SU-DHL-6 (cell line): Measurements from ENCODE around the gene MFNG.

Source experiments
- H2AFZ ChIP-seq: fragments of 200-600 bp; sonication (generic); 2 replicates; pipeline ENCODE4 v1.6.1; 2014; ENCODE audit warnings: low read depth, mild to moderate bottlenecking, moderate library complexity, mixed read lengths, antibody characterized with exemption, low read length; ENCODE audit not compliant: severe bottlenecking
- H3F3A ChIP-seq: fragments of 200-600 bp; shearing (Covaris generic); 2 replicates; pipeline ENCODE4 v1.6.0; 2016; ENCODE audit warnings: antibody characterized with exemption, mild to moderate bottlenecking; ENCODE audit not compliant: insufficient read depth
- H3K27ac ChIP-seq: fragments of 200-600 bp; sonication (generic); 2 replicates; pipeline ENCODE4 v1.5.1; 2016; ENCODE audit warnings: low read depth, mild to moderate bottlenecking, low read length, moderate library complexity, mixed read lengths
- H3K27me3 ChIP-seq: fragments of 200-600 bp; sonication (generic), shearing (Covaris generic); 2 replicates; pipeline ENCODE4 v1.6.0; 2014; ENCODE audit warnings: mild to moderate bottlenecking, low read length
- H3K36me3 ChIP-seq: fragments of 200-600 bp; sonication (generic); 2 replicates; pipeline ENCODE4 v1.6.1; 2014; ENCODE audit warnings: mild to moderate bottlenecking, low read length, mixed read lengths
- H3K4me2 ChIP-seq: fragments of 300-600, 200-600 bp; shearing (Covaris generic), sonication (generic); 2 replicates; pipeline ENCODE4 v1.6.0; 2014; ENCODE audit warnings: low read length, low read depth, mild to moderate bottlenecking; ENCODE audit not compliant: poor library complexity, severe bottlenecking
- H3K4me3 ChIP-seq: fragments of 200-600 bp; sonication (generic); 2 replicates; pipeline ENCODE4 v1.5.1; 2014; ENCODE audit warnings: antibody characterized with exemption, low read length, mild to moderate bottlenecking, mixed read lengths; ENCODE audit not compliant: insufficient read depth, poor library complexity, severe bottlenecking
- H3K79me2 ChIP-seq: fragments of 200-600 bp; sonication (generic); 2 replicates; pipeline ENCODE4 v1.6.1; 2014; ENCODE audit warnings: mild to moderate bottlenecking, low read length, moderate library complexity; ENCODE audit not compliant: insufficient read depth
- H3K9ac ChIP-seq: fragments of 200-600 bp; sonication (generic); 2 replicates; pipeline ENCODE4 v1.7.0; 2014; ENCODE audit warnings: mild to moderate bottlenecking, low read length
- H3K9me2 ChIP-seq: fragments of 200-600 bp; sonication (generic); replicated peaks from 2 replicates; pipeline ENCODE4 v1.6.1; 2014; ENCODE audit warnings: low read length; ENCODE audit not compliant: insufficient read depth
- H3K9me3 ChIP-seq: fragments of 200-600 bp; sonication (generic); 2 replicates; pipeline ENCODE4 v1.6.1; 2014; ENCODE audit warnings: low read length, mixed read lengths; ENCODE audit not compliant: insufficient read depth
- H4K20me1 ChIP-seq: fragments of 200-600 bp; sonication (generic); 2 replicates; pipeline ENCODE4 v1.6.1; 2014; ENCODE audit warnings: low read depth, mild to moderate bottlenecking, antibody characterized with exemption, low read length, moderate library complexity, mixed read lengths
- EZH2phosphoT487 ChIP-seq: fragments of 200-600 bp; sonication (generic), shearing (Covaris generic); conservative IDR thresholded peaks from 2 replicates; pipeline ENCODE4 v1.6.1; 2018; ENCODE audit warnings: mild to moderate bottlenecking, antibody characterized with exemption, low read length, moderate library complexity, mixed read lengths
- TF ChIP-seq, protein P1 (sequence below): fragments of 200-600 bp; sonication (generic); IDR thresholded peaks from one replicate; pipeline ENCODE4 v1.5.1; 2017; ENCODE audit warnings: antibody characterized with exemption, mild to moderate bottlenecking, low read length, moderate library complexity; ENCODE audit not compliant: insufficient read depth, poor library complexity, severe bottlenecking

MFNG gene, protein sequence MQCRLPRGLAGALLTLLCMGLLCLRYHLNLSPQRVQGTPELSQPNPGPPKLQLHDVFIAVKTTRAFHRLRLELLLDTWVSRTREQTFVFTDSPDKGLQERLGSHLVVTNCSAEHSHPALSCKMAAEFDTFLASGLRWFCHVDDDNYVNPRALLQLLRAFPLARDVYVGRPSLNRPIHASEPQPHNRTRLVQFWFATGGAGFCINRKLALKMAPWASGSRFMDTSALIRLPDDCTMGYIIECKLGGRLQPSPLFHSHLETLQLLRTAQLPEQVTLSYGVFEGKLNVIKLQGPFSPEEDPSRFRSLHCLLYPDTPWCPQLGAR

DNA sequence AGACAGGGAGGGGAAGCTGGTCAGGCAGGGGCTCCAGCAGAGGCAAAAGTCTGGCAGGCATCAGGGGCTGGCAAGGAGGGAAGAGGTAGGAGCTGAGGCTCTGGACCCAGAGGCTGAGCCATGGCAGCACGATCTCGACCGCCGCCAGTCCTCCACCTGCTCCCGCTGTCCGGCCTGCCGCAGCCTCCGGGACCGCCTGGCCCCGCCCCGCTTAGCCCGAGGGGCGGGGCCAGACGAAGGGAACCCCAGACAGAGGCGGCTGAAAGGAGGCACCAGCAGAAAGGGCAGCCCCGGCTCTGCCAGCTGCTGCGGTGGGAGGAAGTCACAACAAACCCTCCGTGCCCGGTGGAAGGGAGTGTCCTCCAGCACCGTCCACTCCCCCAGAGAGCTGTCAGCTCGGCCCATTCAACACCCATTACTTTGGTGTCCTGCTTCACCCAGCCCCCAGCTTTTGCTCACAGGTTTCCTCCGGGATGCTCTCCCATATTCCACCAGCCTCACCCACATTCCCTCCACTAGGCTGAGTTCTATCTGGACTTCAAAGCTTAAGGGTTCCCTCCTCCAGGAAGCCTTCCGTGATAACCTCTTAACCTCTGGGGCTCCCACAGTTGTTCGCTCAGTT, at the start of gene MFNG:
Gene MFNG, minus strand, starts transcription at position 161 of the 622 bp plus-strand sequence. CDS start 207 bp downstream, outside the sequence.
- Histone ChIP-seq H3K36me3 (no peaks in the 10 kb centered on the region), H3K9me2 (no peaks in the 10 kb centered on the region), H3K4me2 (peak within 1 kb of the TSS; percentile 86), H3K9ac (peak within 1 kb of the TSS; percentile 97), H3K79me2 (peaks cover 49% of the 10 kb centered on the region), H4K20me1 (no peaks in the 10 kb centered on the region), H2AFZ (no peak within 1 kb of the TSS), H3K4me3 (peak within 1 kb of the TSS; percentile 81), H3F3A (0 out of 2 replicates have a peak, but pooled peaks cover 6% of the 10 kb centered on the region), H3K27ac (peak within 1 kb of the TSS; percentile 83), H3K9me3 (no peaks in the 10 kb centered on the region), H3K27me3 (no peaks in the 10 kb centered on the region)
- no peak for TF ChIP-seq EZH2phosphoT487
- TF ChIP-seq, protein P1, sequence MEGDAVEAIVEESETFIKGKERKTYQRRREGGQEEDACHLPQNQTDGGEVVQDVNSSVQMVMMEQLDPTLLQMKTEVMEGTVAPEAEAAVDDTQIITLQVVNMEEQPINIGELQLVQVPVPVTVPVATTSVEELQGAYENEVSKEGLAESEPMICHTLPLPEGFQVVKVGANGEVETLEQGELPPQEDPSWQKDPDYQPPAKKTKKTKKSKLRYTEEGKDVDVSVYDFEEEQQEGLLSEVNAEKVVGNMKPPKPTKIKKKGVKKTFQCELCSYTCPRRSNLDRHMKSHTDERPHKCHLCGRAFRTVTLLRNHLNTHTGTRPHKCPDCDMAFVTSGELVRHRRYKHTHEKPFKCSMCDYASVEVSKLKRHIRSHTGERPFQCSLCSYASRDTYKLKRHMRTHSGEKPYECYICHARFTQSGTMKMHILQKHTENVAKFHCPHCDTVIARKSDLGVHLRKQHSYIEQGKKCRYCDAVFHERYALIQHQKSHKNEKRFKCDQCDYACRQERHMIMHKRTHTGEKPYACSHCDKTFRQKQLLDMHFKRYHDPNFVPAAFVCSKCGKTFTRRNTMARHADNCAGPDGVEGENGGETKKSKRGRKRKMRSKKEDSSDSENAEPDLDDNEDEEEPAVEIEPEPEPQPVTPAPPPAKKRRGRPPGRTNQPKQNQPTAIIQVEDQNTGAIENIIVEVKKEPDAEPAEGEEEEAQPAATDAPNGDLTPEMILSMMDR = no peak

DNA sequence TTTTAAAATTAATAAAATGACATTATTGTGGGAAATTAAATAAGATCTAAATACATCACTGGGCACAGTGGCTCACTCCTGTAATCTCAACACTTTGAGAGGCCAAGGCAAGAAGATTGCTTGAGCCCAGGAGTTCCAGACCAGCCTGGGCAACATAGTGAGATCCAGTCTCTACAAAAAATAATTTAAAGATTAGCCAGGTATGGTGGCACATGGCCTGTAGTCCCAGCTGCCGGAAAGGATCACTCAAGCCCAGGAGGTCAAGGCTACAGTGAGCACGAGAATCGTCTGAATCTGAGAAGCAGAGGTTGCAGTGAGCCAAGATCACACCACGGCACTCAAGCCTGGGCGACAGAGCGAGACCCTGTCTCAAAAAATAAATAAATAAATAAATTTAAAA, 49.0 kb upstream of the MFNG start:
- H4K20me1 ChIP-seq = no peaks in the 10 kb centered on the region
- no peak overlapping the region for H3K27ac ChIP-seq
- no peak overlapping the region for H3K4me2 ChIP-seq
- no peaks in the 10 kb centered on the region for H3K9me3 ChIP-seq
- H3K27me3 ChIP-seq = no peaks in the 10 kb centered on the region
- no peak overlapping the region for H3K4me3 ChIP-seq
- TF ChIP-seq EZH2phosphoT487 = no peak
- TF ChIP-seq, protein P1 = no peak
- H3K9ac ChIP-seq = no peak overlapping the region
- no peaks in the 10 kb centered on the region for H3F3A ChIP-seq
- H3K79me2 ChIP-seq = no peaks in the 10 kb centered on the region
- H2AFZ ChIP-seq = no peak overlapping the region
- H3K36me3 ChIP-seq = no peaks in the 10 kb centered on the region
- no peaks in the 10 kb centered on the region for H3K9me2 ChIP-seq

DNA sequence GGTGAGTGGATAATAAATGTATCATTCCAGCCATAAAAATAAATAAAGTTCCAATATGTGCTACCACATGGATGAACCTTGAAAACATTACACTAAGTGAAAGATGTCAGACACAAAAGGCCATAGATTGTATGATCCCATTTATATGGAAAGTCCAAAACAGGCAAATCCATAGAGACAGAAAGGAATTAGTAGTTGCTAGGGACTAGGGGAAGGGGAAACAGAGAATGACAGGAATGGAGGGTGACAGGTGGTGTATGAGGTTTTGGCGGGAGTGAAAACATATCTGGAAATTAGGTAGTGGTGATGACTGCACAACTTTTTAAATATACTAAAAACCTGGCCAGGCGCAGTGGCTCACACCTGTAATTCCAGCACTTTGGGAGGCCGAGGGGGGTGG, 48.3 kb upstream of the MFNG start:
- H3F3A ChIP-seq = no peaks in the 10 kb centered on the region
- H2AFZ ChIP-seq = no peak overlapping the region
- H3K4me3 ChIP-seq = no peak overlapping the region
- no peak overlapping the region for H3K27ac ChIP-seq
- no peaks in the 10 kb centered on the region for H3K79me2 ChIP-seq
- H3K36me3 ChIP-seq = no peaks in the 10 kb centered on the region
- no peak overlapping the region for H3K9ac ChIP-seq
- H3K9me2 ChIP-seq = no peaks in the 10 kb centered on the region
- no peaks in the 10 kb centered on the region for H4K20me1 ChIP-seq
- H3K27me3 ChIP-seq = no peaks in the 10 kb centered on the region
- H3K4me2 ChIP-seq = no peak overlapping the region
- H3K9me3 ChIP-seq = no peaks in the 10 kb centered on the region
- TF ChIP-seq, protein P1 = no peak
- TF ChIP-seq EZH2phosphoT487 = no peak
